ENCODE measurements around the gene IL31RA.

IL31RA gene

GRCh38 chr5:55832446-55832845, 18.7 kb upstream of the IL31RA start:
- H3K4me3 ChIP-seq (ENCODE audit: low read length), result no peak overlapping the region
- no peak overlapping the region for H3K27ac ChIP-seq (ENCODE audit: low read length)
- H3K9me3 ChIP-seq (ENCODE audit: insufficient read depth, low read length), result no peaks in the 10 kb centered on the region
- peaks cover 24% of the 10 kb centered on the region for H3K4me1 ChIP-seq (ENCODE audit: low read length)
- no peaks in the 10 kb centered on the region for H4K20me1 ChIP-seq (ENCODE audit: insufficient read depth, low read length)
- no peaks in the 10 kb centered on the region for H3K79me2 ChIP-seq (ENCODE audit: low read length)
- TF ChIP-seq CTCF (IDR thresholded peaks at IDR 0.05; ENCODE audit: low read depth, low read length) (no peak), EZH2phosphoT487 (IDR thresholded peaks at IDR 0.05; ENCODE audit: low read depth) (no peak)
- H2AFZ ChIP-seq (ENCODE audit: low read depth, low read length), result no peak overlapping the region
- H3K27me3 ChIP-seq (ENCODE audit: low read depth, low read length), result no peaks in the 10 kb centered on the region
- no peak overlapping the region for H3K9ac ChIP-seq (ENCODE audit: low read length)
- H3K36me3 ChIP-seq (replicated peaks; ENCODE audit: low read depth, low read length), result no peaks in the 10 kb centered on the region
- H3K4me2 ChIP-seq (ENCODE audit: low read length), result no peak overlapping the region

- Histone ChIP-seq H2AFZ (ENCODE audit: low read depth, low read length) (no peak overlapping the region), H3K4me2 (ENCODE audit: low read length) (no peak overlapping the region), H4K20me1 (ENCODE audit: insufficient read depth, low read length) (no peaks in the 10 kb centered on the region), H3K36me3 (replicated peaks; ENCODE audit: low read depth, low read length) (no peaks in the 10 kb centered on the region), H3K9me3 (ENCODE audit: insufficient read depth, low read length) (no peaks in the 10 kb centered on the region), H3K27ac (ENCODE audit: low read length) (no peak overlapping the region), H3K9ac (ENCODE audit: low read length) (no peak overlapping the region), H3K27me3 (ENCODE audit: low read depth, low read length) (no peaks in the 10 kb centered on the region), H3K4me1 (ENCODE audit: low read length) (peaks cover 12% of the 10 kb centered on the region), H3K4me3 (ENCODE audit: low read length) (no peak overlapping the region), H3K79me2 (ENCODE audit: low read length) (no peaks in the 10 kb centered on the region)
- TF ChIP-seq EZH2phosphoT487 (IDR thresholded peaks at IDR 0.05; ENCODE audit: low read depth) (no peak), CTCF (IDR thresholded peaks at IDR 0.05; ENCODE audit: low read depth, low read length) (no peak)
Observed at GRCh38 chr5:55836191-55836590, 15.0 kb upstream of the IL31RA start.

- TF ChIP-seq EZH2phosphoT487 (IDR thresholded peaks at IDR 0.05; ENCODE audit: low read depth) (no peak), CTCF (IDR thresholded peaks at IDR 0.05; ENCODE audit: low read depth, low read length) (no peak)
Observed at GRCh38 chr5:55841976-55842375, 9.2 kb upstream of the IL31RA start.

GRCh38 chr5:55847837-55848236, 3.3 kb upstream of the IL31RA start:
- H3K4me1 ChIP-seq (ENCODE audit: low read length), result no peaks in the 10 kb centered on the region
- H3K27me3 ChIP-seq (ENCODE audit: low read depth, low read length), result no peaks in the 10 kb centered on the region
- H3K79me2 ChIP-seq (ENCODE audit: low read length), result no peaks in the 10 kb centered on the region
- H3K9ac ChIP-seq (ENCODE audit: low read length), result no peak overlapping the region
- H3K4me2 ChIP-seq (ENCODE audit: low read length), result no peak overlapping the region
- no peaks in the 10 kb centered on the region for H4K20me1 ChIP-seq (ENCODE audit: insufficient read depth, low read length)
- no peak overlapping the region for H2AFZ ChIP-seq (ENCODE audit: low read depth, low read length)
- no peak overlapping the region for H3K27ac ChIP-seq (ENCODE audit: low read length)
- no peak overlapping the region for H3K4me3 ChIP-seq (ENCODE audit: low read length)
- no peaks in the 10 kb centered on the region for H3K36me3 ChIP-seq (replicated peaks; ENCODE audit: low read depth, low read length)
- no peak for TF ChIP-seq EZH2phosphoT487 (IDR thresholded peaks at IDR 0.05; ENCODE audit: low read depth)
- no peak for TF ChIP-seq CTCF (IDR thresholded peaks at IDR 0.05; ENCODE audit: low read depth, low read length)
- no peaks in the 10 kb centered on the region for H3K9me3 ChIP-seq (ENCODE audit: insufficient read depth, low read length)

More at GRCh38 chr5:55841976-55842375, 9.2 kb upstream of the IL31RA start:
- Histone ChIP-seq H3K4me3 (ENCODE audit: low read length) (no peak overlapping the region), H3K36me3 (replicated peaks; ENCODE audit: low read depth, low read length) (no peaks in the 10 kb centered on the region), H3K4me1 (ENCODE audit: low read length) (no peaks in the 10 kb centered on the region), H2AFZ (ENCODE audit: low read depth, low read length) (no peak overlapping the region), H3K9me3 (ENCODE audit: insufficient read depth, low read length) (no peaks in the 10 kb centered on the region), H3K27ac (ENCODE audit: low read length) (no peak overlapping the region), H3K4me2 (ENCODE audit: low read length) (no peak overlapping the region), H4K20me1 (ENCODE audit: insufficient read depth, low read length) (no peaks in the 10 kb centered on the region), H3K27me3 (ENCODE audit: low read depth, low read length) (no peaks in the 10 kb centered on the region), H3K9ac (ENCODE audit: low read length) (no peak overlapping the region), H3K79me2 (ENCODE audit: low read length) (no peaks in the 10 kb centered on the region)

Data from OCI-LY3 (cell line).